Activated CD4-positive, alpha-beta T cell treated with anti-CD3 and anti-CD28 coated beads, Interleukin-2, Interleukin-4, amounts not matched to agents 100 ng/mL and 50 ng/mL, durations not matched to agents 16 hours and 8 hours (primary cell): Measurements from ENCODE around the gene CHRM2.

Experiments
- DNase-seq: peaks from one replicate; pipeline ENCODE4 v3.0.0-alpha.2; 2020; ENCODE audit warnings: low spot score

Gene CHRM2

DNA sequence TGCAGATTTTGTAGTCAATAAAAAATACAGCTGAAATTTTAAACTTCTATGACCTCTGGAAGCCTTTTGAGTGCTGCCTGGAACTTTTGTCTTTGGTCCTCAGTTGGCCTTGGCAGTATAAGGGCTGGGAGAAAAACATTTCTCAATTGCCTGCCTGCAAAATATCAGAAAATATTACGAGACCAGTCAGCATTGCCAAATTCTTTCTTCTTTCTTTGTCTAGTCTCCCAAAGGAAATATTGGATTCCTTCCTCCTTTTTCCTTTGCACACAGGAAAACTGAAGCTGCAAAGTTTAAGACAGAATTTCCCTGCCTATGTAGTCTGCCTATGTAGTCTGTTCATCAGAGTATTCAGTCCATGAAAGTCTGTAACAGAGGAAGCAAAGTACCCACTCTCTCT is 95.9 kb downstream of the CHRM2 start:
- no peak for DNase-seq

DNA sequence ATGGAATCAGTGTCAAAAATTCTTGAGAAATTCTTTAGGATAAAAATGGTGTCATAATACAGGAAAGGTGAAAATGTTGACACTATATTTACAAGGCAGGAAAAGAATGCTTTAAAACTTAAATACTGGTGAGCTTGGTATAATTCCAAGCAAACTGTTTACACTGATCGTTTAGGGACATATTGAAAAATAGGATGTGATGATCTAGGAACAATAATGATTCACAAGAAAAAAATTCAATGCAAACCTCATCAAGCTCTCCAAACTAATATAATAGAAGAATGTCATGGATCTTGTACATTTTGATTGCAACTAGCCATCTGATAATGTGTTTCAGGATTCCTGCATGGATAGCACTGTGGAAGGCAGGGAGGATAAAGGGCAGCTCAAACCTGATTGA is 98.4 kb downstream of the CHRM2 start:
- no peak for DNase-seq

DNA sequence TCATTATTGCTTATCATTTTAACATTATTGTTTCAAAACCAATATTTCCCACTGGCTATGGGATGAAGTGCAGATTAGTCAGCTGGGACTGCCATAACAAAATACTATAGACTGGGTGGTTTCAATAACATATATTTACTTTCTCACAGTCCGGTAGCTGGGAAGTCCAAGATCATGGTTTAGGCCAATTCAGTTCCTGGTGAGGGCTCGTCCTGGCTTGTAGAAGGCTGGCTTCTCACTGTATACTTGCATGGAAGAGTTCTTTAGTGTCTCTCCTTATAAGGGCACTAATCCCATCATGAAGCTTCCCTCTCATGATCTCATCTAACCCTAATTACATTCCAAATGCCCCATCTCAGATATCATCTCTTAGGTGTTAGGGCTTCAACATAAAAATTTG is 101.3 kb downstream of the CHRM2 start:
- DNase-seq = no peak

DNA sequence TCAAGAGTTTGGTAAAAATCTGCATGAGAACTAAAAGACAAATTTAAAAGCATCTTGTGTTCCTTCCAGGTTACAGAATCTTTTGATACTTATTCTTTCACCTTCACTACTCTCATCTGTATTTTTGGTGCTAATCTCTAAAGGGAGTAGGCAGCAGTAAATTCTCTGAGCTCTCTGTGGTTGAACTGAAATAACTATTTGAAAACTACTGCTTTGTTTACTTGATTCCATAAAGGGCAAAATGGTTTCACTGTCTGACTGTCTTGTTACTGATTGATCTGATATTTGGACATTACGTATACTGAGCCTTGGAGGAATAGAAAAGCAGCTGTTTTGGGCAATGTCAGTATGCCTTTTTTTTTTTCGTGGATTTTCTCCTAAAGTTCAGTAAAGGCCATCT is 103.3 kb downstream of the CHRM2 start:
- no peak for DNase-seq

DNA sequence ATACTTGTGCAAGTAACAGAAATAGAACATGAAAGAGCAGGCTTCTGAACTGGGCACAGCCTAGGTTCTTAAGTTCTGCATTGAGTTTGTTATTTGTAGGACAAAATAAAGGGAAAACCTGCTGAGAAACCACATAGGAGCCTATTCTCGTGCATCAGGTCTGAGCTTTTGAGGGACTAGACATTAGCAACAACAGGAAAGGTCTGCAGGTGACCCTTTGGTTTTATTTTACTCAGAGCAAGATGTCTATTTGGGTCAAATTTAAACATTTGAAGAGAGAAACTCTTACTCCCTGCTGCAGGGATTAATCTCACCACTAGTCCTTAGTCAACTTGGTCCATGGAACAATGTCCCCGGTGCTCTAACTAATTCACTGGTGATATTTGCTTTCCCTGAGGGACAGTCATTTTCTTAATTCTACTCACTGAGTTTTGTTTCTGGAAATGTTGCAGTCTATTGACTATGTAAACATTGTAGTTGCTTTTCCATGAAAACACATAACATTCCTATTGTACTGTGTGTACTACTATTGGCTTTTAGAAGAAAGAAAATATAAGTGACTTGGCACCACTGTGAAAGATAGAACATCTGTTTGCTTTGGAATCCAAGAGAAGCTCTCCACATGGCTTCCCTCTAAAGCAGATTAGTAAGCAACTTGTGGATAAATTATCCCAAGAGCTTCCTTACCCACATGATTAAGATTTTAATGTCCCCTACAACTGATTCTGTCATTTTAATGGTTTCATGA is 108.2 kb downstream of the CHRM2 start:
- DNase-seq = no peak

DNA sequence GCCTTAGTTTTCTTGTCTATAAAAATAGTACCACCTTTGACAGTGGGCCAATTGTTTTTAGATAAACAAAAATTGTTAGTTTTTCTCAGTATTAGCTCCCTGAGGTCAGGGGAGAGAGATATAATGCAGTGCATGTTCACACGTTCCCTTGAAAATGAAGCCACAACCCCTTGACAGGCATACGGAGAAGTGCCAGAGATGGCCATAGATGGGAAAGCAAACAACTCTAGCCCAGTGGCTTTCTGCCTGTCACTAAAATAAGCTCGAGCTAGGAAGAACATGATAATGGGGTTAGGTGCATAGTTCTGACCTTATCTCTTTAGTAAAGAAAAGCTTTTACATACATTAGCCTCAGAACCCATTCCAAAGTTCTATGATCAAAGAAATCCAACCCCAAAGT is 124.9 kb downstream of the CHRM2 start:
- no peak for DNase-seq

DNA sequence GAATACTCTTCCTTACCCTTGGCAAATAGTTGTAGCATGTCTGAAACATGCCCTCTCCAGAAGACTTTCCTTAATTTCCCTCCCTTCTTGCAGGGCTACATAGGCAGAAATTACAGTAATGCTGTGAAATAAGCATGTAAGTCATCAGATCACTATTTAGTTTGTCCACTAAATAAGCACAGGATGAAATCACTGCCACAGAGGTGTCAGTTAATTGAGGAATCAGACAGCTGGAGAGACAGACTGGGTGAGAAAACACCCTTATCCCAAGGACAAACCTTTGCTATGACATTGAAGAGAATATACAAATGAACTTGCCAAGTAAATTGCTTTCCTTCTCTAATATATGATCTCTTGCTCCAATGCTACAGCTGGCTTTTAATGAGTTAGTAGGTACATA is 129.3 kb downstream of the CHRM2 start:
- no peak for DNase-seq

DNA sequence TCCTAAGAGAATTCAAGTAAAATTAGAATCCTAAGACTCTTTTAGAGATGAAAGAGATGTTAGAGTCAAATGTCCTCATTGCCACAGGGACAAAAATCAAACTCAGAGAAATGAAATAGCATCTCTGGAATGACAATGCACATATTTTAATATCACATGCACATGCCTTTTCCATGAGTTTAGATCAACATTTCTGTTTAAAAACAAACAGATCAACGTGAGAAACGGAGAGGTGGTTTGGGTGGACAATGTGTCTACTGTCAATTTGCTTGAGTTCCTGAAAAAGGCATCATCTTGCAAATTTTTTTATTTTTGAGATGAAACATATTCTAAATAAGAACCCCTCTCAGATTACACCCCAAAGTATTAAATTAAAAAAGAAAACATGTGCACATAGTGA is 130.0 kb downstream of the CHRM2 start:
- DNase-seq = no peak

DNA sequence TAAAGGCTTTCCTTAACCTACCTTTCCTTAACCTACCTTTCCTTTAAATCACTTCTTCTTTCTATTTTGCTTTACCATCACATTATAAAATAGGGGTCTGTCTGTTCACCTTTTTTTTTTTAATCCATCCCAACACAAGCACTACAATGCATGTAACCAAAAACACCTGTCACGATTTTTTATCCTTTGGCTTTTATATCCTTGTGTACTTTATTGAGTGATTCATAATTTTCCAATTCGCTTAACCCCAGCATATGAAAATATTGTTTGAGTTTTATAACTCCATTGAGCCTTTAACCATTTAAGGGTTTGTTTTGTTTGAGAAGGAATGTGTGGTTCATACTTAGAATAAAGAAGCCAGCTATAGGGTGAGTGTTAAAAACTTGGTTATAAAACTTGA is 132.2 kb downstream of the CHRM2 start:
- DNase-seq = no peak

DNA sequence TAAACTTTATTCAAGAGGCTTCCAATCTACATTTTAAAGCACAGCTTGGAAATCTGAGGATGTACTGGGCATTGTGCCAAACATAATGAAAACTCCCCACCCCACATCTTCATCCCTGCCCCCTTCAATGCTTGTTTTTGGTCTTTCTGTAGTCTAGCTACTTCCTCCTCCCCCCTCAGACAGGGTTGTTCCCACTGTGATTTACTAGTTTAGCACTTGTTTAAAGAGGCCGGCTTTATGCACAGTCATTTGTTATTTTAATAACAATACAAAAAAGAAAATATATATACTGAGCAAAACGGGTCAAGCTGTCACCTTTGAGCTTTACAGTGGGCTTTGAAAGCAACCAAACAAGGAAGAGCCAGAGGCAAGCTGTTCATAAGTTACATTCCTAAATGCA is 132.6 kb downstream of the CHRM2 start:
- no peak for DNase-seq

DNA sequence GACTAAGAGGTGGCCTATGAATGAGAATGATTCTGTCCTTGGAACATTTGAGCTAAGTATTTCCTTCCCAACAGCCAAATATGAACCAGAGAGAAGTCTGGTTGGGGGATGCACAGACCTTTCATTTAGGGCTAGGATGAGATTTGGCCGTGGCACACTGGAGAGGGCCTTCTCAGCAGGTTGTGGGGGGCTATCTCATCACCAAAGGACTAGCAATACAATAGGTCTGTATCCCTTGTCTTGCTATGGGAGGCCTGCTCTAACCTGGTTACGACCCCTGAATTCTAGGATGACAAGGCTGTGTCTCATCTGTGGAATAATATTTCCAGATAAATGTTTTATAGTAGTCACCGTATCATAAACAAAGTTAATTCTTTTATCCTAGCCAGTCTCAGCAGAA is 133.0 kb downstream of the CHRM2 start:
- no peak for DNase-seq

DNA sequence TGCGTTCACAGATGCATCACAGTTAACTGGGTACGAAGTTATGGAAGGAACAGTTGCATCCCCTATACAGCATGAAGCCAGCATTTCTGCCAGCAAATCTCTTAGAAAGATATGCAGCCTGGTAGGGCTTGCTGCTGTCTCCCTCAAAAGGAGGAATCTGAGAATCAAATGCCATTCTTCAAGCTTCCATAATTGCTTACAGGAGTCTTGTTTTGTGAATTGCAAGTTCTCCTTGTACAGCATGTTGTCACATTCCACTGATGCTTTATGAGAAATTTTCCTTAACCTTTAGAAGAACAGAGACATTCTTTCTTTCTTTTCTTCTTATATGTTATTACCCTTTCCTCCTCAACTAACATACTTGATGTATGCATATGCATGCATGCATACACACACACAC is 134.6 kb downstream of the CHRM2 start:
- DNase-seq = no peak

DNA sequence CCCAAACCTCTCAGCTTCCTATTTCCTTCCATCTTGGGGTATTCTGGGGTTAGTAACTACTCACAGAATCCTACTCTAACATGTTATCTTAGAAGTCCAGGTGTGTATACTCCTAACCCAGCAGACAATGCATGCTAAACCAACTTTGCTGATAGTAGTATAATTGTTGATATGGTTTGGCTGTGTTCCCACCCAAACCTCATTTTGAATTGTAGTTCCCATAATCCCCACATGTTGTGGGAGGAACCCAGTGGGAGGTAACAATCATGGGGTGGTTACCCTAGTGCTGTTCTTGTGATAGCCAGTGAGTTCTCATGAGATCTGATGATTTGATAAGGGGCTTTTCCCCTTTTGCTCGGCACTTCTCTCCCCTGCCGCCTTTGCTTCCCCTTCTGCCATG is 135.1 kb downstream of the CHRM2 start:
- no peak for DNase-seq

DNA sequence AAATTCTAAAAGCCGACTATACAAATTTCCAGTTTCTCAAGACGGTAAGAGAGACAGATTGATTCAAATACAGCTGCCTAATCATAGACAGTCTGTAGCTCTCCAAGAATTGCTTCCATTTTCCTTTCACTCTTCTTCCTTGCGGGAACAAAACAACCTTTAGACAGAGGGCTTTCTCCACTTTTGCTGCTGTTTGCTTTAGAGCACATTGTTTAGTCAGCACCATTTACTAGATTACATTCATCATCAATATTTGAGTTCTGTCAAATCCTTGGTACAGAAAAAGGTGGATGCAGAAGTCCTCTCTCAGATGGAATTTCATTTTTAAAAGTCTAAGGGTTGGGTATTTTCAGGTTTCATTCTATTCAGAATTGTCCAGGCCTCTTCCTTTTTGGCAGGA is 137.4 kb downstream of the CHRM2 start:
- DNase-seq = no peak

DNA sequence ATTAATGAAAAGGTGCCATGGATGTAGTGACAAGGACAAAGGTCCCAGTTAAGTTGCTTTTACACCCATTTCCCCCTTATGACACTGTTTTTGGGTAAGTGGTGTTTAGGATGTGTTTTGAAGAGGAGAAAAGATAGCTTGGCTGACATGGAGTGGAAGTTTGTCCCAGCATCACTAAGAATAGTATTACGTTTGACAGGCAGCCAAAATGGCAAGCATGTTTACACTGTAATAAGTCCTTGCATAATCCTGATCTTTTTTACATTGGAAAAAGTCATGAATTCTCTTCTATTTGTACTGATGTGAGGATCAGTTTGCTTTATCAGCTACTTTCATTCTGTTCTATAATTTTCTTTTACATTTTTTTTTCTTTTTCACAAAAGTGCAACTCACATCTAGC is 137.8 kb downstream of the CHRM2 start:
- no peak for DNase-seq

DNA sequence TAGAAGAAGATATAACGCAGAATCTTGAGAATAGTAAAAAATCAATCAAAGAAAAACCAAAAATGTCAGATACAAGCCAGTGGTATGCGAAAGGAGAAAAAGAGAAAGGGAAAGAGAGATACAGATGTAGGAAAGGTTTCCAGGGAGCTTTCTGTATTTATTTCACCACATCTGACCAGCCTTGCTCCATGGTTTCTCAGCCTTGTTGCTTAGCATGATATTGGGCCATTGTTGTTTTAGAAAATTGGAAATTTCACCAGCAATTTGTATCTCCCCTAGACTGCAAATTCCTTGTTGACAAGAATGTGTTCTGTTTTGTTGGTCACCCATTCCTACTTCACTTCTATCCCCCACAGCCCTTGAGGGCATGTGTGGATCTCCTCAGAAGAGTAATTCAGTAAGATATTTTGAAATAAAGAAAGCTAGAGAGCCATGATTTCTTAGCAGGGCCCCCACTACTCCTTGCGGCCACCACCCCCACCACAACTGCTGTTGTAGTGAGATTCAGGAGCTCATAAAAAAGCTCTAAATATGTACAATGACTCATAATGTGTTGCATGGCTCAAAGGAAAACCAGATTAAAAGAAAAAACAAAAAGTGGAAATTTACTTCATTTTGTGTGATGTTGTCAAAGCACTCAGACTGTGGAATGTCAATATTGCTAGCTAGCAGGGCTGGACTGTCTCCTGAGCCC is 138.7 kb downstream of the CHRM2 start:
- DNase-seq = no peak

DNA sequence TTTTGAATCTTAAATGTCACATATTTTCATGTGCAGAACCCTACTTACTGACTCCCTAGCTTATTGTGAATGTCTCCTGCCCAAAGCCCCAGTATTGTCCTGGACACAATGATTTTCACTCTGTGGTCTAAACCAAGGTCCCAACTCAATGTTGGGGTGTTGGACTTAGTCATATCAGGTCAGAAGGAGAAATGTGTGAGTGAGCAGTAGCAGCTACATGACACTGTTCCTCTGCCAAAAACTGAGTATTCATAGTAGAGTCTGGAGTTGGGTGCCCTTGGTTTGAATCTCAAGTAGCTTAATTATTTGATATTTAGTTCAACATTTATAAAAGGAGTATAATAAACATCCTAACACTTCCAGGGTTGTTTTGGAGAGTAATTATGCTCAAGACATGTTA is 141.0 kb downstream of the CHRM2 start:
- DNase-seq = no peak

DNA sequence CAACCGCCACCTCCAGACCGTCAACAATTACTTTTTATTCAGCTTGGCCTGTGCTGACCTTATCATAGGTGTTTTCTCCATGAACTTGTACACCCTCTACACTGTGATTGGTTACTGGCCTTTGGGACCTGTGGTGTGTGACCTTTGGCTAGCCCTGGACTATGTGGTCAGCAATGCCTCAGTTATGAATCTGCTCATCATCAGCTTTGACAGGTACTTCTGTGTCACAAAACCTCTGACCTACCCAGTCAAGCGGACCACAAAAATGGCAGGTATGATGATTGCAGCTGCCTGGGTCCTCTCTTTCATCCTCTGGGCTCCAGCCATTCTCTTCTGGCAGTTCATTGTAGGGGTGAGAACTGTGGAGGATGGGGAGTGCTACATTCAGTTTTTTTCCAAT is 146.6 kb downstream of the CHRM2 start:
- DNase-seq = no peak

DNA sequence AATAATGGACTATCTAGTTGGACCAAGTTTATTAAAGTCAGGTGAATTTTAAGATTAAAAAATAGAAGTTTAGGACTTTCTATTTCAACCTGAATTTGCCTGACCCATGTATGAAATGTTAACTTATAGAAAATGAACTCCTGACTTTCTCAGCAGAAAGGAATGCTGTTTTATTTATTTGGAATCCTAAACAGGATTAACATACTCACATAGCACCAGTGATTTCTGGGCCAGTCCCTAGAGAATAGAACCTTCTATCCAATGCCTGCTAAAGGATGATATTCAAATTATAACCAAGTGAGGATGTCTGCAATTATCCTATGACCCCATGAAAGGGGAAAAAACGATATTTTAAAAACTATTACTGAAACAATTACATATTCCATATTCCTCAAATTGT is 148.8 kb downstream of the CHRM2 start:
- DNase-seq = no peak

DNA sequence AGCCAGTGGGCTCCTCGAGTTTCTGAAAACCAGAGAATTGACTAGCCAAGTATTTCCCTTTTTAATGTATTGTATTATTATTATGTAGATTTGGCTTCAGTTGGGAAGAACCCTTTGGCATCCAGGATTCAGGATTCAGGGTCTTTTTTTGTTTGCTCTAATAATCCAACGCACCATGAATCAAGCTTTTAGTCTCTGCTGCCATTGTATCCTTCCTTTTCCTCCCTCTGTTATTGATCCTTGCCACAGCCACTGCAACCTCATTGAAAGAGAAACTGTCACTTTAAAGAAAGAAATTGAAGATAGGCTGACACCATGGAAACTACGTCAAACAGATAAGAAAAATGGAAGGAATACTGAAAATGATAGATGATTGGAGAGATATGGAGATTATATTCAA is 150.0 kb downstream of the CHRM2 start:
- no peak for DNase-seq

DNA sequence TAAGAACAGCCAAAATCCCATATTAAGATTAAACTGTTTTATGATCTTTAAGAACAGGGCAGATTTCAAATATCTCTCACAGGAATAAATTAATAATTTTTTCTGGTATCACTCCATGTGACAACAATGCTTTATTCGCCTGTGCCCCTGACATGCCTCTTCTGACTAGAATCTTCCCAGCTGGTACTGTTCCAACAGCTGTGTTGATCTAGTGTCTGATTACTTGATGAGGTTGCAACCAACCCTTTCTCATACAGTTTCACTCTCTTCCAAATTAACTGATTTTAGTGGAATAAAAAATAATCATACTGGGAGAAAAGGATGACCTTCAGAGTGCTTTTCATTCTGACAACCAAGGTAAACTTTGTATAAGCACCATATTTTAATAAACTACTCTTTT is 151.9 kb downstream of the CHRM2 start:
- DNase-seq = no peak

DNA sequence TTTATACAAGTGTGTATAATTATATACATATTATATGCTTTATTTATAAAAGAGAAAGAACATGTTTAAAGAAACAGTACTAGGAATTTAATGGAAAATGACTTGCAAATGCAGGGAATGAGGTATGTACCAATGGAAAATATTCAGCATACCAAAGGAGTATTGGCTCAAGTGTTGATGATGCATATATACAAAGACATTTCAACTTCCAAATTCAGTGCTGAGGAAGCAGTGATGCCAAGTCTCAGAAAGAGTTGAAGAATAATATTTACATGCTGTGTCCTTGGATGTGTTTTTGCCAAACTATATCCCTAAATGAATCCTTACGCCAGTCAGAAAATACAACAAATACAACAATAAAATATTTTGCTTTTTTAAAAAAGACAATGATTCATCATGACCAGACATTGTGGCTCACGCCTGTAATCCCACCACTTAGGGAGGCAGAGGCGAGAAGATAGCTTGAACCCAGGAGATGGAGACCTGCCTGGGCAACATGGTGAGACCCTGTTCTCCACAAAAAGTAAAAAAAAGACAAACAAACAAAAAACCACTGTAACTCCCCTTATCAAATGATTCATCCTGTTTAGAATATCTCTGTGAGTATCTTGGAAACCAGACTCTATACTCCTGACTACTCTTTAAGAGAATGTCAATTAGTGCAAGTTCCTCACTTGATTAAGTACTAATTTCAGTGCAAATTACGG is 157.2 kb downstream of the CHRM2 start:
- DNase-seq = no peak

DNA sequence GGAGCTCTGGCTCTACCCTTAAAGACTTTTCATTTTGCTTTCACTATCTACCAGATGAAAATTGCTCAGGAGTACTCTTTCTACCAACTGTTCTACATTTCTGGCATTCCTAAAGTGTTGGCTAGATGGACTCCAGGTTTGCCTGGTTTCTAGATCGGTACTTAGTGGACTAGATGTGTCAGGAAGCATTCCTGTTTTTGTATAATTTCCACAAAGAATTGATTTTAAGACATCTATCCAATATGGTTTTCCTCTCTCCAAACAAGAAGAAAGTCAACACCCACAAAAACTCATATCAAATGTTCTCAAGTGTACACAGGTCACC is 157.7 kb downstream of the CHRM2 start:
- DNase-seq = no peak

DNA sequence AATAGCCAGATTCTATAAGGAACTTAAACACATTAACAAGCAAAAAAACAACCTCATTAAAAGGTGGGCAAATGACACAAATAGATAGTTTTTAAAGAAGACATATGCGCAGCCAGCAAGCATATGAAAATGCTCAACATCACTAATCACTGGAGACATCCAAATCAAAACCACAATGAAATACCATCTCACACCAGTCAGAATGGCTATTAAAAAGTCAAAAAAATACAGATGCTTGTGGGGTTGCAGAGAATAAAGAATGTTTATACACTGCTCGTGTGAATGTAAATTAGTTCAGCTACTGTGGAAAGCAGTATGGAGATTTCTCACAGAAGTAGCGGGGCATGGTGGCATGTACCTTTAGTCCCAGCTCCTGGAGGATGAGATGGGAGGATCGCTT is 164.0 kb downstream of the CHRM2 start:
- no peak for DNase-seq
